Upper lobe of left lung (tissue), 6 donors: ENCODE measurements around the gene RASSF5. TPM values are rescaled to one million over a fixed set of nuclear protein-coding genes. Genes with fewer than 3 reads are reported as not detected.

ENCODE experiments used
- ATAC-seq, 2 donors: fragments of 200-7000 bp; cut with Tn5 transposase; one replicate each; pipeline ENCODE4 v1.9.1; 2022; ENCODE audit warnings: mild to moderate bottlenecking in 2 of 2, moderate library complexity in 2 of 2; ENCODE audit not compliant: low FRiP score in 2 of 2
- DNase-seq, 2 donors: peaks; one replicate each; pipeline ENCODE4 v3.0.0-alpha.2; 2019 to 2020
- H3K27ac ChIP-seq, 4 donors: fragments of 200-600 bp; sonication (generic); one replicate each; pipeline ENCODE4 v1.5.1; 2016 to 2019
- H3K27me3 ChIP-seq, 4 donors: fragments of 200-600 bp; sonication (generic); one replicate each; pipeline ENCODE4 v1.5.1; 2017 to 2019
- H3K36me3 ChIP-seq, 4 donors: fragments of 200-600 bp; sonication (generic); one replicate each; pipeline ENCODE4 v1.5.1; 2016 to 2019
- H3K4me1 ChIP-seq, 4 donors: fragments of 200-600 bp; sonication (generic); one replicate each; pipeline ENCODE4 v1.5.1; 2018 to 2019
- H3K4me3 ChIP-seq, 4 donors: fragments of 200-600 bp; sonication (generic); one replicate each; pipeline ENCODE4 v1.5.1; 2017 to 2019; ENCODE audit warnings: mild to moderate bottlenecking in 2 of 4, moderate library complexity in 1 of 4
- H3K9me3 ChIP-seq, 4 donors: fragments of 200-600 bp; sonication (generic); one replicate each; pipeline ENCODE4 v1.5.1; 2018 to 2019
- EP300 ChIP-seq, 4 donors: sonication (generic); formaldehyde crosslinking; IDR thresholded peaks; one replicate each; pipeline ENCODE4 v1.5.1; 2017; ENCODE audit warnings: antibody characterized with exemption in 4 of 4, control low read depth in 2 of 4
- POLR2A ChIP-seq, 4 donors: fragments of 450-650 bp; IDR thresholded peaks; one replicate each; pipeline ENCODE4 v1.5.1; 2016 to 2017; ENCODE audit warnings: antibody characterized with exemption in 4 of 4, mild to moderate bottlenecking in 2 of 4
- POLR2AphosphoS5 ChIP-seq, 2 donors: sonication (generic); formaldehyde crosslinking; IDR thresholded peaks; one replicate each; pipeline ENCODE4 v1.5.1; 2017; ENCODE audit warnings: antibody characterized with exemption in 2 of 2
- WGBS, 2 donors: methylation state at CpG; one replicate each; pipeline ENCODE4 v1.1.5; 2017 to 2018; 5-methylcytosine and 5-hydroxymethylcytosine counted together
- total RNA-seq, 6 donors: library from RNA; depleted of rRNA in 4 of 6; stranded (reverse); fragments of >200 nt in 4 of 6; gene quantifications; one replicate each; pipeline versions ENCODE4 v1.1.0 to v1.2.1, GENCODE V29; 2016 to 2021
- TF ChIP-seq, protein P1 (sequence below), 6 experiments: fragments of 450-650 bp in 4 of 6; fragments of 200-600 bp in 2 of 6; sonication (generic) in 2 of 6; IDR thresholded peaks; one replicate each; pipeline ENCODE4 v1.5.1; 2016 to 2019; ENCODE audit warnings: antibody characterized with exemption in 6 of 6
- donor health status: DM: no; HTN: no; CAD: no; lungs with moderate emphysema.
- donor health status: DM: no; HTN: yes; CAD: no; lungs with severe emphysema.

Gene RASSF5
- total RNA-seq, 6 donors from 2014 or later: 47.2 to 61.1 (median 54.9) TPM

- peak in 1 of 2 donors; percentile 25 for TF ChIP-seq POLR2AphosphoS5 (IDR thresholded peaks at IDR 0.05)
- TF ChIP-seq, protein P1, sequence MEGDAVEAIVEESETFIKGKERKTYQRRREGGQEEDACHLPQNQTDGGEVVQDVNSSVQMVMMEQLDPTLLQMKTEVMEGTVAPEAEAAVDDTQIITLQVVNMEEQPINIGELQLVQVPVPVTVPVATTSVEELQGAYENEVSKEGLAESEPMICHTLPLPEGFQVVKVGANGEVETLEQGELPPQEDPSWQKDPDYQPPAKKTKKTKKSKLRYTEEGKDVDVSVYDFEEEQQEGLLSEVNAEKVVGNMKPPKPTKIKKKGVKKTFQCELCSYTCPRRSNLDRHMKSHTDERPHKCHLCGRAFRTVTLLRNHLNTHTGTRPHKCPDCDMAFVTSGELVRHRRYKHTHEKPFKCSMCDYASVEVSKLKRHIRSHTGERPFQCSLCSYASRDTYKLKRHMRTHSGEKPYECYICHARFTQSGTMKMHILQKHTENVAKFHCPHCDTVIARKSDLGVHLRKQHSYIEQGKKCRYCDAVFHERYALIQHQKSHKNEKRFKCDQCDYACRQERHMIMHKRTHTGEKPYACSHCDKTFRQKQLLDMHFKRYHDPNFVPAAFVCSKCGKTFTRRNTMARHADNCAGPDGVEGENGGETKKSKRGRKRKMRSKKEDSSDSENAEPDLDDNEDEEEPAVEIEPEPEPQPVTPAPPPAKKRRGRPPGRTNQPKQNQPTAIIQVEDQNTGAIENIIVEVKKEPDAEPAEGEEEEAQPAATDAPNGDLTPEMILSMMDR (IDR thresholded peaks at IDR 0.05): no peak
- TF ChIP-seq POLR2A (IDR thresholded peaks at IDR 0.05): no peak
- no peak for TF ChIP-seq EP300 (IDR thresholded peaks at IDR 0.05)
- peak overlapping the region in 2 of 4 donors; percentile 1 to 8 for H3K27ac ChIP-seq
- H3K4me3 ChIP-seq: no peak overlapping the region
- H3K36me3 ChIP-seq: peaks cover 0 to 20% (median 10%) of the 10 kb centered on the region in 4 donors
- DNase-seq (peak; percentile 62 to 79), ATAC-seq (peak in 1 of 2 donors; percentile 43)
- no peaks in the 10 kb centered on the region for H3K27me3 ChIP-seq
- no peaks in the 10 kb centered on the region for H3K9me3 ChIP-seq
- H3K4me1 ChIP-seq: peaks cover 30 to 55% (median 47%) of the 10 kb centered on the region in 4 donors
- 15 to 18% methylated on average over 3 of the region's 3 CpGs for WGBS, 2 donors
Observed at GRCh38 chr1:206472454-206472853, 34.9 kb upstream of the RASSF5 start.

DNA sequence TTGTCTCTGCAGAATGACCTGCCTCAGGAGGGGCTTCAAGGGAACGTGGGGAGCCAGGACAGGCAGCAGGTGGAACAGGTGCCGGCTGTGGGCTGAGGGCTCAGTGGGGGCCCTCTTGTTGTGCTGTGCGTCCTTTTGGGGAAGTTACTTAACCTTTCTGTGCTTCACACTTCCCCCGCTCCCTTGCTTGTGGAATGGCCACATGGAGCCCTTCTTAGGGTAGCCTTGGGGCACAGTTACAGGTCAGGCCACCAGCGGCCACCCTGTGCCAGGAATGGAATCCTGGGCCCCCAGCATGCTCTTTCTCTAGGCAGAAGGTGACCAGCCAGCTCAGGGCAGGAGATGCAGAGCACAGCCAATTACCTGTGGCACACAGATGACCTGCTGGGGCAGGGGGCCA lies 34.4 kb upstream of the RASSF5 start:
- DNase-seq (no peak), ATAC-seq (no peak)
- H3K4me3 ChIP-seq: no peak overlapping the region
- peaks cover 0 to 24% (median 11%) of the 10 kb centered on the region in 4 donors for H3K36me3 ChIP-seq
- TF ChIP-seq POLR2A (IDR thresholded peaks at IDR 0.05) (no peak), EP300 (IDR thresholded peaks at IDR 0.05) (no peak), POLR2AphosphoS5 (IDR thresholded peaks at IDR 0.05) (no peak)
- TF ChIP-seq, protein P1 (IDR thresholded peaks at IDR 0.05): no peak
- H3K4me1 ChIP-seq: peaks cover 26 to 51% (median 43%) of the 10 kb centered on the region in 4 donors
- no peaks in the 10 kb centered on the region for H3K9me3 ChIP-seq
- 62% methylated on average over 5 of the region's 5 CpGs; no CpG with 5 or more reads in 1 of the 2 donors for WGBS, 2 donors
- H3K27ac ChIP-seq: peak overlapping the region in 2 of 4 donors; percentile 1 to 8
- H3K27me3 ChIP-seq: no peaks in the 10 kb centered on the region

GRCh38 chr1:206476058-206476457 lies 31.3 kb upstream of the RASSF5 start:
- no peak for TF ChIP-seq POLR2A (IDR thresholded peaks at IDR 0.05)
- TF ChIP-seq, protein P1 (IDR thresholded peaks at IDR 0.05): no peak
- TF ChIP-seq POLR2AphosphoS5 (IDR thresholded peaks at IDR 0.05): no peak
- no peak for TF ChIP-seq EP300 (IDR thresholded peaks at IDR 0.05)
- Histone ChIP-seq H3K4me1 (peaks cover 7 to 21% (median 15%) of the 10 kb centered on the region in 4 donors), H3K9me3 (no peaks in the 10 kb centered on the region), H3K4me3 (no peak overlapping the region), H3K36me3 (peaks cover 0 to 35% (median 13%) of the 10 kb centered on the region in 4 donors), H3K27me3 (no peaks in the 10 kb centered on the region), H3K27ac (no peak overlapping the region)
- WGBS, 2 donors: 96 to 97% methylated on average over 11 to 16 of the region's 17 CpGs
- ATAC-seq (no peak), DNase-seq (no peak)

DNA sequence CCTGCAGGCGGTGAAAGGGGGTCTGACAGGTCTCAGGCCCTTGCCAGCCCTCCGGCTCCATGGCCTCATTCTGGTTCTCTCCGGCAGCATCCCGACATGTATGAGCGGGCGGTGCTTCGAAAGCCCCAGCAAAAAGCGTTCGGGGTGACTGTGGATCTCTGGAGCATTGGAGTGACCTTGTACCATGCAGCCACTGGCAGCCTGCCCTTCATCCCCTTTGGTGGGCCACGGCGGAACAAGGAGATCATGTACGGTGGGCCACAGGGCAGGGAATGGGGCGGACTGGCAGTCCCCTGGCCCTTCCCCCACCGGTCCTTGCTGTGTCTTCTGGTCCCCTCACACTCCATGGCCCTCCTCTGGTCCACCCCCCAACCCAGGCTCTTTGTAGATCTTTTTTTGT lies 30.7 kb upstream of the RASSF5 start:
- H3K9me3 ChIP-seq: no peaks in the 10 kb centered on the region
- TF ChIP-seq, protein P1 (IDR thresholded peaks at IDR 0.05): no peak
- TF ChIP-seq POLR2A (IDR thresholded peaks at IDR 0.05): no peak
- TF ChIP-seq EP300 (IDR thresholded peaks at IDR 0.05): no peak
- no peak for TF ChIP-seq POLR2AphosphoS5 (IDR thresholded peaks at IDR 0.05)
- no peaks in the 10 kb centered on the region for H3K27me3 ChIP-seq
- ATAC-seq: no peak
- peaks cover 4 to 15% (median 9%) of the 10 kb centered on the region in 4 donors for H3K4me1 ChIP-seq
- H3K27ac ChIP-seq: no peak overlapping the region
- H3K36me3 ChIP-seq: peaks cover 0 to 38% (median 13%) of the 10 kb centered on the region in 4 donors
- DNase-seq: no peak
- no peak overlapping the region for H3K4me3 ChIP-seq
- WGBS, 2 donors: 95 to 99% methylated on average over 10 to 14 of the region's 14 CpGs

- Histone ChIP-seq H3K9me3 (no peaks in the 10 kb centered on the region), H3K27me3 (no peaks in the 10 kb centered on the region), H3K36me3 (peaks cover 0 to 38% (median 13%) of the 10 kb centered on the region in 4 donors), H3K27ac (no peak overlapping the region), H3K4me3 (no peak overlapping the region), H3K4me1 (peaks cover 2 to 11% (median 6%) of the 10 kb centered on the region in 4 donors)
- ATAC-seq (no peak), DNase-seq (no peak)
- WGBS, 2 donors: 93 to 99% methylated on average over 5 of the region's 5 CpGs
- no peak for TF ChIP-seq POLR2A (IDR thresholded peaks at IDR 0.05)
- TF ChIP-seq POLR2AphosphoS5 (IDR thresholded peaks at IDR 0.05): no peak
- TF ChIP-seq EP300 (IDR thresholded peaks at IDR 0.05): no peak
- TF ChIP-seq, protein P1 (IDR thresholded peaks at IDR 0.05): no peak
Observed at GRCh38 chr1:206477110-206477509, 30.2 kb upstream of the RASSF5 start.
